ENCODE data around the gene SEMA6A. TPM values are rescaled to one million over a fixed set of nuclear protein-coding genes. Genes with fewer than 3 reads are reported as not detected.

The SEMA6A gene
- total RNA-seq, 1 experiment from 2014 or later = not detected

DNA sequence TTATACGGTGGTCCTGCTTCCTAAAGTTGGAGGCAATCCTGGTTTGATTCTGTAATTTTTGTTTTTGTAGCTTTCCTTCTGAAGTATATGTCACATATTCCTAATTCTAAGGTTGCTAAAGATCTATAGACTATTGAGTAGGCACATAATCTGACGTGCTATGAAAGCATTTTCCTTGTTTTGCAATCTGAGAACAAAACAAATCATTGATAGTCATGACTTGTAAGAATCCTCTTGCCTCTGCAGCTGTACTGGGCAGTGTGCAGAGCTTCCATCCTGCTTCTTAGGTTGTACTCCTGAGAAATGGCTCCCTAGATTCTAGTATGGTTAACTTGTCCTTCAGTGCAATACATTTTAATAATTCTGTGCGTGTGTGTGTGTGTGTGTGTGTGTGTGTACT, 35.4 kb downstream of the SEMA6A start:
- Histone ChIP-seq H3K9me3 (ENCODE audit: low read length) (no peaks in the 10 kb centered on the region), H3K36me3 (ENCODE audit: insufficient read depth, low read length) (no peaks in the 10 kb centered on the region), H3K4me1 (ENCODE audit: low read length) (no peaks in the 10 kb centered on the region), H4K20me1 (ENCODE audit: insufficient read depth, low read depth, low read length) (no peaks in the 10 kb centered on the region), H2AFZ (ENCODE audit: low read length) (no peak overlapping the region), H3K4me2 (ENCODE audit: low read depth, low read length, poor library complexity, severe bottlenecking) (no peak overlapping the region), H3K9ac (ENCODE audit: low read length) (no peak overlapping the region), H3K27ac (ENCODE audit: low read length) (no peak overlapping the region), H3K9me2 (replicated peaks; ENCODE audit: insufficient read depth, low read length) (no peaks in the 10 kb centered on the region), H3K79me2 (ENCODE audit: low read length) (no peaks in the 10 kb centered on the region), H3K4me3 (ENCODE audit: low read length) (no peak overlapping the region), H3K27me3 (ENCODE audit: low read length) (no peaks in the 10 kb centered on the region)
- no peak for DNase-seq

DNA sequence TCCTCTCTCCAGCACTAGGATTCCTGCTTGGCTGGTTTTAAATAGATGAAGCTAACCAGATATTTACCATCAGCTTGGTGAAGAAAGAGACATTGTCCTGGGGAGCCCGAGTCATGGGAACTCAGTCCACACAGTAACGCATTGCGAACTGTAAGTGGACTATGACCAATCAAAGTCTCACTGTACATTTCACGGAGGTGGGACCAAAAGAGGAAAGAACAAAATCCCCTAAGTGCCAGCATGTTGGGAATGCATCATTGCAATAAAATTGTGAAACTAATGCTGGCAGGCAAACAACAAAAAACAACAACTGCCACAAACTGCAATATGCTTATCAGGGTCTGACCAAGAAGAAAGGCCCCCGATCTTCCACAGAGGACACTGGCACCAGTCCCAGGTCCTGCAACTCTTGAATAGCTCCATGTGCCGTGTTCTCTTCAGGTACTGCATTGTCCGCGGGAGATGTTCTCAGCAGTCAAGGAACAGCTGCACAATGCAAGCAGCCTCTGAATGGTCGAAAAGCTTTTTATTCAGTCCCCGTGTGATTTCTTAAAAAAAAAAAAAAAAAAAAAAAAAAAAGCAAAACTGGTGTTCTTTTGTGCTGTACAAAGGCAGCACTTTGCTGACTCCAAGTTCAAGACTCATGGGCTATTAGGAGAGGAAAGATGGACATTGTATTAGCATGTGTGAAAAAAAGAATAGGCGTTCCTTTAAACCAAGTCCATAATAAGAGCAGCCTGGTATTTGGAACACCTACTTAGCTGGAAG, 38.1 kb downstream of the SEMA6A start:
- no peaks in the 10 kb centered on the region for H3K27me3 ChIP-seq (ENCODE audit: low read length)
- no peak overlapping the region for H2AFZ ChIP-seq (ENCODE audit: low read length)
- no peak overlapping the region for H3K4me2 ChIP-seq (ENCODE audit: low read depth, low read length, poor library complexity, severe bottlenecking)
- H3K79me2 ChIP-seq (ENCODE audit: low read length) = no peaks in the 10 kb centered on the region
- no peaks in the 10 kb centered on the region for H3K4me1 ChIP-seq (ENCODE audit: low read length)
- no peak for DNase-seq
- no peaks in the 10 kb centered on the region for H3K36me3 ChIP-seq (ENCODE audit: insufficient read depth, low read length)
- H3K9me2 ChIP-seq (replicated peaks; ENCODE audit: insufficient read depth, low read length) = no peaks in the 10 kb centered on the region
- no peaks in the 10 kb centered on the region for H3K9me3 ChIP-seq (ENCODE audit: low read length)
- no peak overlapping the region for H3K9ac ChIP-seq (ENCODE audit: low read length)
- no peaks in the 10 kb centered on the region for H4K20me1 ChIP-seq (ENCODE audit: insufficient read depth, low read depth, low read length)
- no peak overlapping the region for H3K4me3 ChIP-seq (ENCODE audit: low read length)
- no peak overlapping the region for H3K27ac ChIP-seq (ENCODE audit: low read length)

DNA sequence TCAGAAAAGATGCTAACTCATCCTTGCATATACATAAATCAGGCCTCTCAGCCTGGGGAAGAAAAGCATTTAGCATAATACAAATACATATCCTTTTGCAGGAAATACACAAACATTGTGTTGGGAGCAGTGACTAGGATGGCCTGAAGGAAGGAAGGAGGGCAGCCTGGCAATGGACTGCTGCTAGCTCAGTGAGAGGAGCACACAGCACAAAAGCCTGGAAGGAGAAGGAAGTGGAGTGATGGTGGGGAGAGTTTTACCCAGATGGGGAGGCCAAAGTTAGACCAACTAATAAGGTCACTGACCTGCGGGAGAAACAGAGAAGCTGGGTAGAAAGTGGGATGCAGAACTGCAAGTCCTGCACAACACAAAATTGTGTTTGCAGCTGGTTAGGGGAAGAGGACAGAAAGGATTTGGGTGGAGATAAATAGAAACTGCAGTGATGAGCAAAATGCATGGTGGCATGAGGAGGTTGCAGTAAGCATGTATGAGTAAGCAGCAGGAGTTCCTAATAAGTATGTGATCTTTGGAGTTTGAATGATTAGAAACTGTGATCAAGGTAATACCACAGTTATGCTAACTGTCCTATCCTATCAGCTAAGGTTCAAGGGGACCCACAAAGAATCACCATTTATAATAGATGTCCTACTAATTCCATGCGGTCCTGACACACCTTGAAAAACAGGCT, 39.5 kb downstream of the SEMA6A start:
- no peaks in the 10 kb centered on the region for H3K36me3 ChIP-seq (ENCODE audit: insufficient read depth, low read length)
- H3K4me1 ChIP-seq (ENCODE audit: low read length) = no peaks in the 10 kb centered on the region
- no peak for DNase-seq
- no peaks in the 10 kb centered on the region for H3K9me3 ChIP-seq (ENCODE audit: low read length)
- H3K9ac ChIP-seq (ENCODE audit: low read length) = no peak overlapping the region
- no peak overlapping the region for H3K27ac ChIP-seq (ENCODE audit: low read length)
- no peak overlapping the region for H3K4me2 ChIP-seq (ENCODE audit: low read depth, low read length, poor library complexity, severe bottlenecking)
- H3K4me3 ChIP-seq (ENCODE audit: low read length) = no peak overlapping the region
- no peak overlapping the region for H2AFZ ChIP-seq (ENCODE audit: low read length)
- no peaks in the 10 kb centered on the region for H3K27me3 ChIP-seq (ENCODE audit: low read length)
- H3K79me2 ChIP-seq (ENCODE audit: low read length) = no peaks in the 10 kb centered on the region
- no peaks in the 10 kb centered on the region for H3K9me2 ChIP-seq (replicated peaks; ENCODE audit: insufficient read depth, low read length)
- no peaks in the 10 kb centered on the region for H4K20me1 ChIP-seq (ENCODE audit: insufficient read depth, low read depth, low read length)

DNA sequence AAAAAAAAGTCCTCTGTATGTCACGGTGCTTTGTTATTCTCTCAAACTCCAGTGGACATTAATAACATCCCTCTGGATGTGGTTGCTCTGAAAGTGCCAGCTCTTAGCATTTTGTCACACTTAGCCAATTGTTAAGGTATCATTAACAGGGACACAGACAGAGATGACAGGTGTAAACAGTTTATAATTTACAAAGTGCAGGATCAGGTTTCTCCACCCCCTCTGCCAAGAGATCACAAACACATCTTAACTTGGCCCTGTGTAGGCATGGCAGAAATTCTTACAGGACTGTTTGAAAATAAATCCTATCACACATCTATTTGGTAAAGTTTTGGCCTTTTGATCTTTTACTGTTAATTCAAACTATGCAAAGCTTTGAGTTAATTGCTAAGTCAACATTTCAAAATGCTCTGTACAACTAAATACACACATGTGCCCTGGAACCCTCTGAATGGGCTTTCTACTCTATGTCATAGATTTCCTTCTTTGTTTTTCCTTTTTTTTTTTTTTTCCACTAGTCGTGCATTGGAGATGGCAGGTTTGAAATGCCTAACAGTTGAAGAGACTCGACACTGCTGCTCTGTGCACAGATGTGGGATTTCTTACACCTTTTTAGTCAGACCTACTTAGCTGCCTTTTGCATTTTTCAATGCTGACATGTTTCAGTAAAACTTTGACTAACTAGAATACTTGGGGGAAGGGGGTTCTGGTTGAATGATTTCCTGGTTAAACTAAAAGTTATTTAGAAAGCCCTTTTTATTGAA, 41.7 kb downstream of the SEMA6A start:
- H3K4me3 ChIP-seq (ENCODE audit: low read length) = no peak overlapping the region
- no peak overlapping the region for H3K4me2 ChIP-seq (ENCODE audit: low read depth, low read length, poor library complexity, severe bottlenecking)
- no peaks in the 10 kb centered on the region for H3K36me3 ChIP-seq (ENCODE audit: insufficient read depth, low read length)
- H3K79me2 ChIP-seq (ENCODE audit: low read length) = no peaks in the 10 kb centered on the region
- H2AFZ ChIP-seq (ENCODE audit: low read length) = no peak overlapping the region
- H3K27ac ChIP-seq (ENCODE audit: low read length) = no peak overlapping the region
- H3K27me3 ChIP-seq (ENCODE audit: low read length) = no peaks in the 10 kb centered on the region
- no peaks in the 10 kb centered on the region for H3K9me3 ChIP-seq (ENCODE audit: low read length)
- DNase-seq = no peak
- no peaks in the 10 kb centered on the region for H3K9me2 ChIP-seq (replicated peaks; ENCODE audit: insufficient read depth, low read length)
- H3K4me1 ChIP-seq (ENCODE audit: low read length) = no peaks in the 10 kb centered on the region
- H3K9ac ChIP-seq (ENCODE audit: low read length) = no peak overlapping the region
- H4K20me1 ChIP-seq (ENCODE audit: insufficient read depth, low read depth, low read length) = no peaks in the 10 kb centered on the region

DNA sequence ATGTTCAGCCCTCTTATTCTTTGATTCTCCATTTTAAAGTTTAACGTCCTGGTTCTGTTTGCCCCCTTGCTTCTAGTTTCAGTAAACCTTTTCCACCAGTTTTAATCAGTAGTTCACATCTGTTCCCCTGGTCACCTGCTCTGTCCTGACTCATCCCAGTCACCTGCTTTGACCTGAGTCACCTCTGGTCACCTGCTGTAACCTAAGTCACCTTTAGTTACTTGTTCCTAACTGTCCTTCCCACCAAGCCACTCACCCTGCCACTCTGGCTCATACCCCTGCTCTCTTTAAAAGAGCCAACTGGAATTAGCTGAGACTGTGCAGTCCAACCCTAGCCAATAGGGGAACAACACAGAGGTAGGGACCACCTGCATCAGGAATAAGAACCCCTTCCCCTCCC, 43.0 kb downstream of the SEMA6A start:
- Histone ChIP-seq H3K27ac (ENCODE audit: low read length) (no peak overlapping the region), H3K9me2 (replicated peaks; ENCODE audit: insufficient read depth, low read length) (no peaks in the 10 kb centered on the region), H4K20me1 (ENCODE audit: insufficient read depth, low read depth, low read length) (no peaks in the 10 kb centered on the region), H2AFZ (ENCODE audit: low read length) (no peak overlapping the region), H3K79me2 (ENCODE audit: low read length) (no peaks in the 10 kb centered on the region), H3K4me2 (ENCODE audit: low read depth, low read length, poor library complexity, severe bottlenecking) (no peak overlapping the region), H3K4me3 (ENCODE audit: low read length) (no peak overlapping the region), H3K27me3 (ENCODE audit: low read length) (no peaks in the 10 kb centered on the region), H3K9ac (ENCODE audit: low read length) (no peak overlapping the region), H3K36me3 (ENCODE audit: insufficient read depth, low read length) (no peaks in the 10 kb centered on the region), H3K4me1 (ENCODE audit: low read length) (no peaks in the 10 kb centered on the region), H3K9me3 (ENCODE audit: low read length) (no peaks in the 10 kb centered on the region)
- DNase-seq = no peak

DNA sequence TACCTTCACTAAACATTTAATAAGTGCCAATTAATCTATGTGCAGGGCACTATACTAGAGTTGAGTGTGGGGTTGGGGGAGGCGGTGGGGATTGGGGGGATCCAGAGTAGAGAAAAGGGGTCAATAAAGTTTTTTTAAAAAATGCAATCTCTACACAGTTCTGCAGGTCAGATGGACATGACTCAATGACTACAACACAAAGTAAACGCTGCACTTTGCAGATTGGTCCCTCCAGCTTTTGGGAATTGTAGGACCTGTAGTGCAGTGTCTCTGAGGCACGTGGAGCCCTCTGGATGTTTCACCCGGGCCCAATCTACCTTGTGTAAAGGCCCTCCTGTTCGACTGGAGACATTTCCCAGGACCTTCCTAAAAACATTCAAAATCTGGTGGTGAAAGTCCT, 43.5 kb downstream of the SEMA6A start:
- DNase-seq = no peak
- Histone ChIP-seq H3K9ac (ENCODE audit: low read length) (no peak overlapping the region), H3K9me3 (ENCODE audit: low read length) (no peaks in the 10 kb centered on the region), H3K9me2 (replicated peaks; ENCODE audit: insufficient read depth, low read length) (no peaks in the 10 kb centered on the region), H3K27me3 (ENCODE audit: low read length) (no peaks in the 10 kb centered on the region), H4K20me1 (ENCODE audit: insufficient read depth, low read depth, low read length) (no peaks in the 10 kb centered on the region), H3K4me2 (ENCODE audit: low read depth, low read length, poor library complexity, severe bottlenecking) (no peak overlapping the region), H3K79me2 (ENCODE audit: low read length) (no peaks in the 10 kb centered on the region), H3K4me3 (ENCODE audit: low read length) (no peak overlapping the region), H3K27ac (ENCODE audit: low read length) (no peak overlapping the region), H3K4me1 (ENCODE audit: low read length) (no peaks in the 10 kb centered on the region), H3K36me3 (ENCODE audit: insufficient read depth, low read length) (no peaks in the 10 kb centered on the region), H2AFZ (ENCODE audit: low read length) (no peak overlapping the region)

DNA sequence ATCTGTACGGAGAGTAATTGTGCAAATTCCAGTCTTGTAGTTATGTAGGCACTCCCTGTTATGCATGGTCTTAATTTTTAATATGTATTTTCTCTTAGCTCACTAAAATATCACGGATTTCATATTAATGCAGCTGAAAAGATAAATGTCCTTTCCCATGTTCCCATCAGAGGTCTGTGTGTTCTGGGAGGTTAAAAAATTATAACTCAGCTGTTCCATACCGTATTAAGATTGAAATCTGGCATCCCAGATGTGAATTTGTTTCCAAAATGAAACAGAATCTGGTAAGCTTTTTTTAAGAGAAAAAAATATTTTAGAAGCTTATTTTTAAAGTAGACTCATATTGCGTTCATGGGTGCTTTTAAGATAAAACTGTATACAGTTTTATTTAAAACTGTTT, 44.3 kb downstream of the SEMA6A start:
- no peak overlapping the region for H3K9ac ChIP-seq (ENCODE audit: low read length)
- no peaks in the 10 kb centered on the region for H3K9me2 ChIP-seq (replicated peaks; ENCODE audit: insufficient read depth, low read length)
- DNase-seq = no peak

DNA sequence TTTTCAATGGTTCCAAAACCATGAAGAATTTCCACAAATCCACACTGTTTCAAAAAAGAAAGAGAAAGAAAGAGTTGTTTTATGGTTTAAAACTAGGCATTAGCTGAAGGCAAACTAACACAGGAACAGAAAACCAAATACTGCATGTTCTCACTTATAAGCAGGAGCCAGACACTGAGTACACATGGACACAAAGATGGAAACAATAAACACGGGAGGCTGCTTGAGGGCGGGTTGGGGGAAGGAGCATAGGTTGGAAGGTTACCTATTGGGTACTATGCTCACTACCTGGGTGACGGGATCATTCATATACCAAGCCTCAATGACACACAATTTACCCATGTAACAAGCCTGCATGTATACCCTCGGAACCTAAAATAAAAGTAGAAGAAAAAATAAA, 45.0 kb downstream of the SEMA6A start:
- no peaks in the 10 kb centered on the region for H3K79me2 ChIP-seq (ENCODE audit: low read length)
- H4K20me1 ChIP-seq (ENCODE audit: insufficient read depth, low read depth, low read length) = no peaks in the 10 kb centered on the region
- no peaks in the 10 kb centered on the region for H3K9me2 ChIP-seq (replicated peaks; ENCODE audit: insufficient read depth, low read length)
- H3K27me3 ChIP-seq (ENCODE audit: low read length) = no peaks in the 10 kb centered on the region
- H3K27ac ChIP-seq (ENCODE audit: low read length) = no peak overlapping the region
- no peak overlapping the region for H3K4me2 ChIP-seq (ENCODE audit: low read depth, low read length, poor library complexity, severe bottlenecking)
- H3K9ac ChIP-seq (ENCODE audit: low read length) = no peak overlapping the region
- no peaks in the 10 kb centered on the region for H3K36me3 ChIP-seq (ENCODE audit: insufficient read depth, low read length)
- no peaks in the 10 kb centered on the region for H3K9me3 ChIP-seq (ENCODE audit: low read length)
- H2AFZ ChIP-seq (ENCODE audit: low read length) = no peak overlapping the region
- DNase-seq = no peak
- H3K4me1 ChIP-seq (ENCODE audit: low read length) = no peaks in the 10 kb centered on the region
- no peak overlapping the region for H3K4me3 ChIP-seq (ENCODE audit: low read length)

More for the DNA sequence above, 44.3 kb downstream of the SEMA6A start:
- Histone ChIP-seq H3K4me2 (ENCODE audit: low read depth, low read length, poor library complexity, severe bottlenecking) (no peak overlapping the region), H3K9me3 (ENCODE audit: low read length) (no peaks in the 10 kb centered on the region), H3K4me3 (ENCODE audit: low read length) (no peak overlapping the region), H3K27me3 (ENCODE audit: low read length) (no peaks in the 10 kb centered on the region), H3K4me1 (ENCODE audit: low read length) (no peaks in the 10 kb centered on the region), H4K20me1 (ENCODE audit: insufficient read depth, low read depth, low read length) (no peaks in the 10 kb centered on the region), H3K27ac (ENCODE audit: low read length) (no peak overlapping the region), H3K36me3 (ENCODE audit: insufficient read depth, low read length) (no peaks in the 10 kb centered on the region), H3K79me2 (ENCODE audit: low read length) (no peaks in the 10 kb centered on the region), H2AFZ (ENCODE audit: low read length) (no peak overlapping the region)
